Lower leg skin (tissue), 3 donors: ENCODE data around the gene TRABD2A.

Experiments used
- POLR2A ChIP-seq, 2 donors: fragments of 450-650 bp; IDR thresholded peaks; one replicate each; pipeline ENCODE4 v1.6.1; 2016 to 2017; ENCODE audit warnings: antibody characterized with exemption in 2 of 2, mild to moderate bottlenecking in 1 of 2, moderate library complexity in 1 of 2
- TF ChIP-seq, protein P1 (sequence below), 3 donors: fragments of 450-650 bp; IDR thresholded peaks; one replicate each; pipeline ENCODE4 v1.5.1; 2016; ENCODE audit warnings: antibody characterized with exemption in 3 of 3, mild to moderate bottlenecking in 3 of 3, moderate library complexity in 2 of 3

DNA sequence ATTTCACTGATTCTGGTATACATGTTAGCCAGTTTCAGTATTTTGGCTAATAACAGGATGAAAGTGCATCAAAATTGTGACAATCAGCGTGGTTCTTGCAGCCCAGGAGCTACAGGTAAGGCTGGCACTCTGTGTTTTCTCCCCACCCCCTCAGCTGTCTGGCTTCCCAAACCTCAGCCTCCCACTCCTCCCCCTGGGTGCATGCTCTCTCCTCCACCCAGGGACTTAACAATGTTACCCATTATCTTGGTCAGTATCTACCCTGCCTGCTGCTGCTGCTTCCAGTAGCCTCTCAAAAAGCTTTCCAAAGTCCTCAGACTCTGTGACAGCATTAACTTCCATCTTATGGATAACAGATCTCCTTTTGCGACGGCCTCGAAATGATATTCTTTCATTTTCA, 41.0 kb downstream of the TRABD2A start:
- TF ChIP-seq POLR2A (IDR thresholded peaks at IDR 0.05), result no peak
- TF ChIP-seq, protein P1, sequence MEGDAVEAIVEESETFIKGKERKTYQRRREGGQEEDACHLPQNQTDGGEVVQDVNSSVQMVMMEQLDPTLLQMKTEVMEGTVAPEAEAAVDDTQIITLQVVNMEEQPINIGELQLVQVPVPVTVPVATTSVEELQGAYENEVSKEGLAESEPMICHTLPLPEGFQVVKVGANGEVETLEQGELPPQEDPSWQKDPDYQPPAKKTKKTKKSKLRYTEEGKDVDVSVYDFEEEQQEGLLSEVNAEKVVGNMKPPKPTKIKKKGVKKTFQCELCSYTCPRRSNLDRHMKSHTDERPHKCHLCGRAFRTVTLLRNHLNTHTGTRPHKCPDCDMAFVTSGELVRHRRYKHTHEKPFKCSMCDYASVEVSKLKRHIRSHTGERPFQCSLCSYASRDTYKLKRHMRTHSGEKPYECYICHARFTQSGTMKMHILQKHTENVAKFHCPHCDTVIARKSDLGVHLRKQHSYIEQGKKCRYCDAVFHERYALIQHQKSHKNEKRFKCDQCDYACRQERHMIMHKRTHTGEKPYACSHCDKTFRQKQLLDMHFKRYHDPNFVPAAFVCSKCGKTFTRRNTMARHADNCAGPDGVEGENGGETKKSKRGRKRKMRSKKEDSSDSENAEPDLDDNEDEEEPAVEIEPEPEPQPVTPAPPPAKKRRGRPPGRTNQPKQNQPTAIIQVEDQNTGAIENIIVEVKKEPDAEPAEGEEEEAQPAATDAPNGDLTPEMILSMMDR (IDR thresholded peaks at IDR 0.05), result no peak
